ENCODE results near the gene CTCF.

GRCh38 chr16:67517155-67517445 lies 45.2 kb upstream of the CTCF start:
- TF ChIP-seq TARDBP (IDR thresholded peaks at IDR 0.05) (no peak), SP1 (IDR thresholded peaks at IDR 0.05) (no peak), FOXA1 (IDR thresholded peaks at IDR 0.05) (no peak), ELF4 (IDR thresholded peaks at IDR 0.05) (no peak), ARNT (IDR thresholded peaks at IDR 0.05) (no peak)
- TF ChIP-seq, protein P1, sequence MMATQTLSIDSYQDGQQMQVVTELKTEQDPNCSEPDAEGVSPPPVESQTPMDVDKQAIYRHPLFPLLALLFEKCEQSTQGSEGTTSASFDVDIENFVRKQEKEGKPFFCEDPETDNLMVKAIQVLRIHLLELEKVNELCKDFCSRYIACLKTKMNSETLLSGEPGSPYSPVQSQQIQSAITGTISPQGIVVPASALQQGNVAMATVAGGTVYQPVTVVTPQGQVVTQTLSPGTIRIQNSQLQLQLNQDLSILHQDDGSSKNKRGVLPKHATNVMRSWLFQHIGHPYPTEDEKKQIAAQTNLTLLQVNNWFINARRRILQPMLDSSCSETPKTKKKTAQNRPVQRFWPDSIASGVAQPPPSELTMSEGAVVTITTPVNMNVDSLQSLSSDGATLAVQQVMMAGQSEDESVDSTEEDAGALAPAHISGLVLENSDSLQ (IDR thresholded peaks at IDR 0.05): no peak
